ENCODE measurements around the gene ICA1.
"Not testable (repeated sequence)": the region's sequence is repeated elsewhere in the genome, so short reads cannot be mapped to it uniquely, and the experiment has no call there.

Gene ICA1

DNA sequence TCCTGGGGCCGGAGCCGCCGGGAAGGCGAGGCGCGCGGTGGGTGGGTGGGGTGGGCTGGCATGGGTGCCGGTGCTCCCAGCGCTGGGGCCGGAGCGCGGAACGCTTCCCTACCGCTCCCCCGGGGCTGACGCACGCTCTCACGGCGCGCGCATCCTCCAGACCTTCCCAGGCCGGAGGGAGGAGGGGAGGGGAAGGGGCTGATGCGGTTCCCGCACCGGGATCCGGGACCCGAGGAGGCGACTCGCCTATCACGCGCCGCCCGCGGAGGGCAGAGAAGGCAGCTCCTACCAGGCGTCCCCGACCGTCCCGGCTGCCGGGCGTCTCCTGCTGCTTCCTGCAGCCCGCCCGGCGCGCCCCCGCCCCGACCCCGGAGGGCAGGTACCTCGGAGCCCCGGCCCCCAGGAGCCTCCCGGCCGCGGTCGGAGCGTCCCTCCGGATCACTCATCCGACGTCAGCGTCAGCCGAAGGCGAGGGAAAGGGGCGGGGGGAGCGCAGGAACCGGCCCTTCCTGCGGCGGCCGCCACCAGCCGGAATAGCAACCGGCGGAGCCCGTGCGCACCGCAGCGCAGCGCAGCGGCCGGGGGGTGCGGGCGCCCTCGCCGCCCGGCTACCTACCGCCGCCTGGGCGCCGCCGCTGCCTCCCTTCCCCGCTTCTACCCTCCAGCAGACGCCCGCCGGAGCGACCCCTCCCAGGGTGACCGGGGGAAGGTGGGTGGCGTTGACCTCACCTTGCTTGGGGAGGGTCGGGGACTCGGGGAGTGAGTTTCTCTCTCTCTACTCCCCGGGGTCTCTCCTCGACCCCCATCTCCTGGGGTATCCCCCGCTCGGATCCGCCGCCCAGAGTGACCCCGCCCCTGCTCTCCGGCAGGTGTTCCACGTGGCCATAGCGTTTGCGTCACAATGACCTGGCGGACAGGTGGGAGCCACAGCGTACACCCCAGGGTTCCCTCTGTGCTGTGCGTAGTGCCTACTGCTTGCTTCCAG, at the start of gene ICA1:
Gene ICA1 (minus strand): TSS at position 457 of the 985 bp plus-strand sequence. CDS start 26,241 bp downstream, outside the sequence.
- DNase-seq: no peak

DNA sequence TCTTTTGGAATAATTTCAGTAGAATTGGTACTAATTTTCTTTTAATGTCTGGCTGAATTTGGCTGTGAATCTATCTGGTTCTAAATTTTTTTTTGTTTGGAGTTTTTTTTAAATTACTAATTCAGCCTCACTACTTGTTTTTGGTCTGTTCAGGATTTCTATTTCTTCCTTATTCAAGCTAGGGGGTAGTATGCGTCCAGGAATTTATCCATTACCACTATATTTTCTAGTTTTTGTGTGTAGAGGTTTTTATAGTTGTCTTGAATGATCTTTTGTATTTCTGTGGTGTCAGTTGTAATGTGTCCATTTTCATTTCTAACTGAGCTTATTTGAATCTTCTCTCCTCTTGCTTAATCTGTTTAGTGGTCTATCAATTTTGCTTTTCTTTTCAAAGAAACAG, 48.9 kb upstream of the ICA1 start:
- no peak for DNase-seq

DNA sequence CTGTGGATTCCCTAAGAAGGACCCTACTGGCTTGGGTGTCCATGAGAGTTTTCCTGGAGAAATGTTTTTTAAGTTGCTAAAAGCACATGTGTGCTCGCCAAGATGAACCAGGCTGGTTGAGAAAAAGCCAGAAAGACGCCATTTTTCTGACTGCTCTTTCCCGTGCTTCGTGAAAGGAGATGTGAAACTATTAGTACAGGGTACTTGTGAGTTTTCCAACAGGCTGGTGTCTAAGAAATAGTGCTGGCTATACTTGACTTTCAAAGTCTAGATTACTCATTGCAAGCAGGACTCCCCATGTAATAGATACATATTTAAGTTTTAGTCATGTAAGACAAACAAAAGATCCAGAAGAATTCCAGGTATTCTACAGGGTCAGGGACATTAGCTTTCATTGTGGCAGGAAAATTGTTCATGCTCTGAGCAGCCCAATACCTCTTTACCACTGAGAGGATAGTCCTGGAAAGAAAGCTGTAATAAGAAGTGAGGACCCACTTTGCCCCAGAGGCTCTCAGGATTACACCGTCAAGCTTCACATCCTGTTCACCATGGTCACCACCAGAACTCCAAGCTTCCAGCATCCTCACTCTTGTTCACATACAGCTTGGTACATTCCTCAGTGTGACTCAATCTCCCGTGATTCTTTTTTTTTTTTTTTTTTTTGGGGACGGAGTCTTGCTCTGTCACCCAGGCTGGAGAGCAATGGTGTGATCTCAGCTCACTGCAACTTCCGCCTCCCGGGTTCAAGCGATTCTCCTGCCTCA, 43.8 kb upstream of the ICA1 start:
- no peak for DNase-seq

DNA sequence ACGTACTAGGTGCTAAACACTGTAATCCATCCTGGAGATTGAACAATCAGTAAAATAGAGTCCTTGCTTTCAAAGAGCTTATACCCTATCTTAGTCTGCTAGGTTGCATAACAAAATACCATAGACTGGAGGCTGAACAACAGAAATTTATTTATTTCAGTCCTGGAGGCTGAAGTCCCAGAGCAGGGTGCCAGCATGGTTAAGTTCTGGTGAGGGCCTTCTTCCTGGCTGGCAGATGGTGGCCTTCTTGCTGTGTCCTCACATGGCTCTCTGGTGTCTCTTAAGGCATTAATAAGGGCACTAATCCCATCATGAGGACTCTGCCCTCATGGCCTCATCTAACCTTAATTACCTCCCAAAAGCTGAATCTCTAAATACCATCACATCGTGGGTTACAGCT, 43.1 kb upstream of the ICA1 start:
- DNase-seq: no peak

DNA sequence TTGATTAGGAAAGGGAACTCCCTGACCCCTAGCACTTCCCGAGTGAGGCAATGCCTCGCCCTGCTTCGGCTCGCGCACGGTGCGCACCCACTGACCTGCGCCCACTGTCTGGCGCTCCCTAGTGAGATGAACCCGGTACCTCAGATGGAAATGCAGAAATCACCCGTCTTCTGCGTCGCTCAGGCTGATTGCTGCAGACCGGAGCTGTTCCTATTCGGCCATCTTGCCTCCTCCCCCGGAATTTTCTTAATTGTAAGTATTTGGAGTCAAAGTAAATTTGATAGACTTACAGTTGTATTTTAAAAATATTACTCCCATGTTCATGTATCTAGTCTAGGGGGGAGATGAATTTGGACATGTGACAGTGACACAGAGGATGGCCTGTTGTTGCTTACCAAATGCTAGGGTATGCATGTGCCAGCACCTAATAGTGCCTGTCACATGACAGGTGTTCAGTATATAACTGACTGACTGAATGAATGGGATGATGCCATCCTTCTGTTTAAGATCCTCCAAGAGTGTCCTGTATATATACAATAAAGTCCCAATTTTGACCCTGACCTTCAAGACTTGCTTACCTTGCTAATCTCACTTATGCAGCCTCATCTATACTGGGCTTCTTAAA, 42.0 kb upstream of the ICA1 start:
- DNase-seq: no peak

DNA sequence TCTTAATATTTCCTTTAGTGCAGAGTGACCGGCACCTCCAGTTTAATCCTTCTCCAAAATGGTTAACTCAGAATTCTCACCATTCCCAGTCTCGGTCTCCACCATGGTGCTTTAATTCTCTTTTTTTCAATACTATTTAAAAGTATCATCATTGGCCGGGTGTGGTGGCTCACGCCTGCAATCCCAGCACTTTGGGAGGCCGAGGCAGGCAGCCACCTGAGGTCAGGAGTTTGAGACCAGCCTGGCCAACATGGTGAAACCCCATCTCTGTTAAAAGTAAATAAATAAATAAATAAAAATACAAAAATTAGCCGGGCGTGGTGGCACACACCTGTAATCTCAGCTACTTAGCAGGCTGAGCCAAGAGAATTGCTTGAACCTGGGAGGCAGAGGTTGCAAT, 35.1 kb upstream of the ICA1 start:
- DNase-seq: not testable (repeated sequence)

DNA sequence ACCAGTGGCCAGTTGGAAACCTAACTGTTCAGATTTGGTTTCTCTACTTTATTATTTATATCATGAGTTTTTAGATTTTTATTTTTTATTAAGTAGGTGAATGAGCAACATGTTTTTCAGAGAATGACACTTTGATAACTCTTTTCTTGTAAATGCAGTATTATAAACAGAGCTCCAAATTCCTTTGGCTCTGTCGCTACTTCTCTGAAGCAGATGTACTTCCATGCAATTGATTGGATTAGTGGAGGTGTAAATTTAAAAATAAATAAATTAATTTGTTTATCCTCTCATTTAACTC, 34.3 kb upstream of the ICA1 start:
- DNase-seq: no peak

DNA sequence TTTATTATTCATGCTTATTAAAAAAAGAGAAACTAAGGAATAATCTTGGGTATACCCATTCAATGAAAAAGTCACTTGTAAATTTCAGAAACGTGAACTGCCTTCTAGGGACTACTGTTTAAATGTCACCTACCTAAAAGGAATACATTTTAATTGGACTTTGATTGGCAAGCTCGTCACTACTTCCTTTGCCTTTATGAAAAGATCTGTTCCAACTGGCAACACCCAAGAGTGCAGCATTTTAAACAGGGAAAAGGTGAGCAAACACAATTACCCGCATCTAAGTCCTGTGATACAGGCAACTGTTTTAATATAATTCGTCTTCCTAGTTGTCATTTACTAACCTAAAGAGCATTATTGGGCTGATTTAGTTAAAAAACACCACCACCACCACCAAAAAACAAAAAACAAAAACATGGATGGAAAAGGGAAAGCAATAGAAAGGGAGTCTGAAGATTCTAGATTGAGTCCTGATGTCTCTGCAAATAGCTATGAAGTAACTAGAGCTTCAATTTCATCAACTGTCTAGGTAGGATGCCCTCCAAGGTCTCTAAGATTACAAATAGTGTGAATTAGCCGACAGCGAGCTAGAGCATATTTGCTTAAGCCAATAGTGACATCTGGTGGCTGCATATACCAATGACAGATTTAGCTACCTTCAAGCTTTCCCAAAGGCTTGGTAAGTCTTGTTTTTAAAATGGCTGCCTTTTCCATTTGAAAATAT, 33.8 kb upstream of the ICA1 start:
- no peak for DNase-seq

DNA sequence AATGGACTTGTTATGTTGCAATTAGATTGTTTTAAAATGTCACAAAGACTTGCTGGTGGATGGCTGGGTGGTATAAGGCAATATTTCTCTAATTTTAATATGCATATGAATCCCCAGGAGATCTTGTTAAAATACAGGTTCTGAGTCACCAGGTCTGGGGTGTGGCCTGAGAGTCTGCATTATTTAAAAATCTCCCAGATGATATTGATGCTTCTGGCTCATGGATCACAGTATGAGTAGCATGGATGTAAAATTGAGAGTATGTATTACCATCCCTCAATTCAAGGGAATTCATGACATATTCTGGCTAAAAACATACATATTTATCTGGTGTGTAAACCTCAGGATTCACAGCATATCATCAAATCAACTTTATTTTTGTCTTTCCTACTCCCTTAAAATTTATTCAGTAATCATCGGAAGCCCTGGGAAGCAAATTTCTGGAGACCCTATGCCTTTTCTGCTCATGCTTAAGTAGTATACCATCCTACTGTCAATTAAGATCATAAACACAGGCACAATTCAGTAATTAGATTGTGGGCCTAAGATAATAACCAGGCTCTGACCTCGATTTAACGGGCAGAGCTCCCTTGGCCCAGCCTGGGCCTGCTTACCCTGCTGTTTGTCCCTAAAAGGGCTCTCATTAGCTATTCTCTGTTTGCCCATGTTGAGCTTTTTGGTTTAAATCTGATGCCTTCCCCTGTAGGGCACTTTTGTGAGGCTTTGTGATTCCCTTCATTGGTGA, 29.6 kb upstream of the ICA1 start:
- DNase-seq: no peak

DNA sequence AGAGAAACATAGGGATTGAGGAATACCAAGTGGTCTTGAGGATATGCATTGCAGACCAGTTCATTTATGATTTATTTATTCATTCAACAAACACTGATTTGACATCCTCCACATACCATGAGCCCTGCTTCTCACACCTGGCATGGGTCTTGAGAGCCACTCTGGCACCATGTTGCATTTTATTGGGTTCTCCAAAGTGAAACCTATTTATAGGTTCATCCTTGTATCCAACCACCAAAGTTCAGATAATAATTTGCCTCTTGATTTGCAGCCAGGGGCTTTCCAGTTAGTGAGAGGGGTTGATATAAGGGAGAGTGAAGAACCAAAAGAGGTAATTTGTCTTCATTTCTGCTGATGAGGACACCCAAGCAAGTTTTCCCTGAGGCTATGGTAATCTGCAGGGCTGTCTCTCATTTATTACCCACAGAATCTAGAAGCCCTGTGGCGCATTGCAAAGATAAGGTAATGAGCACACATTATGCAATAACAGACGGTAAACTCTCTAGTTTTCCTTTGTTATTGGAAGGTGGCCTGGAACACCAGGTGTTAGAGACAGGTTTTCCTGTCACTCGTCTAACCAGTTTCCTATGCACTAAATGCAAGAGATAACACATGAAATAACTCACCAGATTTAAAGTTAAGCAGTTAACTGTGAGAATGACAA, 28.8 kb upstream of the ICA1 start:
- DNase-seq: no peak

DNA sequence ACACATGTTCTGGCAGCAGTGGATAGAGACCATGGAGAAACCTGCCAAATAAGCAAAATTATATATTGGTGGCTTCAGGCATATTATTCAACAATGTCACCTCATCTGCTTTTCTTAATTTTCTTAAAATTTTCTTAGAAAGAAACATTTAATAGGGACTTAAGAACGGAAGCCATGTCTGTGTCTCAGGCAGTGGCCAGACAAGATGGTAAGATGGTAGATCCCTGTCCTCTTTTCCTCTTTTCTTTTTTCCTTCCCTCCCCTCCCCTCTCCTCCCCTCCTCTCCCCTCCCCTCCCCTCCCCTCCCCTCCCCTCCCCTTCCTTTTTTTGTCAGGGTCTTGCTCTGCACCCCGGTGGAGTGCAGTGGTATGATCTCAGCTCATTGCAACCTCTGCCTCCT, 24.2 kb upstream of the ICA1 start:
- no peak for DNase-seq

DNA sequence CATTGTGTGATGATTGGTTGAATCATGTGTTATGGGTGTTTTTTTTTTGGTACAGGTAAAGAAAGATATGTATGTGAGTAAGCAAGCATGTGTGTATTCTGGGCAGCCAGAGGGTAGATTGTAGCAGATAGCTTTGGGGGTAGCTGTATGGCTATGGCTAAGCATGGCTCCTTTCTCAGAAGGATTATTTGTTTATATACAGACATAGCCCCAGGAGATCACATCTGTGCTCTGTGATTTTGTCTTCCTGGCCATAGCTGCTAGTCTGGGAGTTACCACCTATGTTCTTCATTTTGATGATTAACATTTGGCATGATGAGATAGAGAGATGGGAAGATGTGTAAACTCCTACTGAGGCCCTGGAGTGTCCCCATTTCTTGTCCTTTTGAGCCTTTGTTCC, 23.2 kb upstream of the ICA1 start:
- no peak for DNase-seq

DNA sequence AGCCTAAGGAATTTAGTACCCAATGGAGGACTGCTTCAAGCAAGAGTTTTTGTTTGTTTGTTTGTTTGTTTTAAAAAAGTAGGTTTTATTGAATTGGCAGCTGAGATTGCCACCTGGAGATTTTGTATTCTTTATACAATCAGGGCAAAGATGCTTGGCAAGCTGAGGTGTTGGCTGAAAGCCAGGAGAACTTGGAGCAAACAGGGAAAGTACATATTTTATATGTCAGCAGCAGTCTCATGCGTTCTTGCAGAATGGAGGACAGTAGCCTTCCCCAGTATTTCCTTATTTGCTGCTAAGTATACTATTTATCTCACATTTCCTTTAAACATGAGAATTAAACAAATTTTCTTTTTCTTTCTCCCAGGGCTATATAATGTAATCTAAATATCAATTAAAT, 22.6 kb upstream of the ICA1 start:
- no peak for DNase-seq

DNA sequence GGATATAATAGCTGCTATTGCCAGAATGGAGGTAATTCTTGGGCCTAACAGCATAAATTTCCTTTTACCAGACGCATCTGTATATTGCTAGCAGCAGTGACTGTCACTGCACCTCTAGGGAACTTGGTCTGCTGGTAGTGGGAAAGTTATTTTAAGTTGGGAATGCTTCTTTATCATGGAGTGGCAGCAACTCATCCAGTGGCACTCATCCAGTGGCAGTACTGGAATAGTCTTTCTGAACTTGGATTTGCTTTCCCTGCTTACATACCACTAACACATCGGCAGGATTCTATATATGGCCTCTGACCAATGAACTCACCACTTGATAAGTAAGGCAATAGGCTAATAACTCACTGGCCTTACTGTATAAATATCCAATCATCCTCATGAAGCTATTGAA, 22.0 kb upstream of the ICA1 start:
- no peak for DNase-seq

DNA sequence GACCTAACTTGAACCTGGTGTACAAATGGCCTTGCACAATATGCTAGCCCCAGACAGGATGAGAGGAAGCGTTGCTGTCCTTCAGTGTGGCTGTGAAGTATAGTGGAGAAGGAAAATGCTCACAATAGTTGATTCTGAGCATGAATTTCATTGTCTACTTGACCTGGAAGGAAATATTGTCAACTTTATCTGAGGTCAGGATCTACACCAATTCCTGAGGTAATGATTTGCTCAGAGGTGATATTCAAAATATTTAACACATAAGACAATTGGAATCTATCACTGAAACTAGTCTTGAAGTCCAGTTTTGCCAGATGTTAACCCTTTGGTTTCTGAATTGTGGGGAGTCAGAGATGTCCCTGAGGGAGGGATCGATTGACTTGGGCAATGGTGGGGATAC, 20.9 kb upstream of the ICA1 start:
- DNase-seq: no peak

DNA sequence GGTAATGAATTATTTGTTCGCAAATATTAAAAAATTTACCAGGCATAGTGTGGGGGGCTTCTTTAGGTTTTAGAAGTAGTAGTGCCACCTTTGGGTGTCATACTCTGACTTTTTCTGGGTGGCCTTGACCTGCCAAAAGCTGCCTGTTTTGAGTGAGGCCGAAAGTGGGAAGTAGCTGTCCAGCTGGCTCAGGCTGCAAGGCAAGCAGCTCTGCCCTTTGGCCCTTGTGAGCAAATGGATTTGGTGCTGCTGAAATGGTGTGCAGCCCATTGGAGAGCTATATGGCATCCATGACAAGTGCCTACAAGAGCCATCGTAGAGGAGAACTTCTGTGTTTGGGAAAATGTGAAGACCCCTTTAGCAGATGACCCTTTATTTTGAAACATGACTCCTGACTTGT, 20.2 kb upstream of the ICA1 start:
- DNase-seq: no peak

DNA sequence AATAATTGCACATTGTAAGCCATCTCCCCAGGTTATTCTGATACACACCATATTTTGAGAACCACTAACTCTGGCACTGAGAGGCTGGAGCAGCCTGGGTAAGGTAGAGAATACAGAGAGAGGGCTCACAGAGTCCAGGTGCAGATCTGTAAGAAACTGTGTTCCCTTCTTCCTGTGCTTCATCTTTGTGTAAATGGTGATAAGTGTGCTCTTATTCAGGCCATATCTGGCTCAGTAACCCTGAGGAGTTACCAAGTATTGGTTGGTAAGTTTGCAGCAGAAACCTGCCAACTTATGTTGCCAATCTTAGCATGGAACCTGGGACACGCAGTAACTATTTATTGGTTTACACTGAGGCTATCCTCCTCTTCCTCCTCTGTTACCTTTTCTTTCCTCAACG, 16.2 kb upstream of the ICA1 start:
- no peak for DNase-seq

DNA sequence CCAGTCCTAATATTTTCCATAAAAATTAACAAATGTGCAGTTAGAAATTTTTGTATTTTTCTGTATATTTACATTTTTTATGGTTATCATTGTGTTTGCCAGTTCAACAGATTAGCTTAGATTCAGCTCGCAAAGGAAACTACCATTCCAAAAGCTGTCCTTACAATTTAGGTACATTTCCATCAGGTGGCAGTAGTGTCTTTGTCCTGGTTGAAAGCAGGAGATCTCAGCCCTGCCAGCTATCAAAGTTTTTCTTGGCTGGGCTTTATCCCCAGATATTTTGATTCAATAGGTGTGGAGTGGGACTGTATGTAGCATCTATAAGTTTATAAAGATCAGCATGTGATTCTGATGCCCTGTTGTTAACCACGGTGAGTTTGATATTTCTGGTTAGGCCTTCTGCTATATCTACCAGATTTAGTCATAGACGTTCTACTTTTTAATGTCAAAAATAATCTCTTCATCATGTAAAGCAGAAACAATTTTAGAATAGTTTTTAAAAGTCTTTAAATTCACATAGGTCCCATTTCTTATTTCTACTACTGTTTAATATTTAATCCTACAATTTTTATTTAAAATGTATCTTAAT, 15.5 kb upstream of the ICA1 start:
- no peak for DNase-seq

DNA sequence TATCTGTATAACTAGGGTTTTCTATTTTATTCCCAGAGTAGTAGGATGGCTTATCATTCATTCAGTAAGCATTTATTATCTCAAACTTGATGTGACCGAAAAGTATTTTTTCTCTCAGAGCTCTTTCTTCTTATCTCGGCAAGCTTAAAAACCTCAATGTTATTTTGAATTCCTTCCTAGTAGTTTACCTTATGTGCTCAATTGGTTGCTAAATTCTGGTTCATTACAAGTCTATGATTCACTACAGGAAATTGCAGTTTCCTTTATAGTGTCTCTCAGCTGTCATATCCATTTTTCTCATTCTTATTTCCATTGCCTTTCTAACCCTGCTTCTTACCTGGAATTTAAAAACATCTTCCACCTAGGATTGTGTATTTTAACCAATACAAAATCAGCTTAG, 12.6 kb upstream of the ICA1 start:
- DNase-seq: no peak

DNA sequence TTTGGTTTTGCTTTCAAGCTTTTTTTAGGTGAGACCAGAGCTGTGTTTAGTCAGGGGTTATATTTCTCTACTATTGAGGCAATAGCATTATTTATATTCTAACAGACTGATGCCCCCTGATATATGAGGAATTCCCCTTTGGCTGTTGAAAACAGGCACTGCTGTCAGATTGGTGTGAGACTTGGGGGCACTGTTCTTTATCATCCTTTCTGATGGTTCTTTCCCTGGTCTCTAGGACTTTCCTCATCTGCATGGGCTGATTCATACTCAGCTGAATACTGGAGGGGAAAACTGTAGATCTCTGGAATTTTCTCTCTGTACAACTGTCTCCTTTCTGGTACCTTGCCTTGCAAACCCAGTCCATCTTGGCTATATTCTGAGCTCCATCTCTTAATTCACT, 10.0 kb upstream of the ICA1 start:
- no peak for DNase-seq

DNA sequence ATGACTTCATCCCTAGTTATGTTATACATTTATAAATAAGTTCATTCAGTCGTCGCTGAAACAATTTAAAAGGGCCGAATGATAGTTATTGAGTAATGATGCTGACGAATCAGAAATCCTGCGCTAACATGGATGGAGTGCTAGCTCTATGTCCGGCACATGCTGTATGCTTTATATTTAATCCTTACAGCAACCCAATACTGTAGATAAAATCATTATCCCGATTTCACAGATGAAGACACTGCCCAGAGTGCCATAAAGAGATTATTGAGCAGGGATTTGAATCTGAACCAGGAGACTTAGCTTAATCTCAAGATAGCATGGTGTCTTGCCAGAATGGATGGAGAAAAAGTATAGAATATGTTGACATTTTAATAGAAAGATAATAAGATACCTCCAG, 1.1 kb upstream of the ICA1 start:
- no peak for DNase-seq

Measured in activated naive CD4-positive, alpha-beta T cell (primary cell).